ENCODE results near the gene KCNG2.

GRCh38 chr18:79856119-79857007 lies 58.6 kb downstream of the KCNG2 start:
- no peak for TF ChIP-seq CTCF (IDR thresholded peaks at IDR 0.05; ENCODE audit: insufficient read depth, low read length, poor library complexity, severe bottlenecking)
- no peak for TF ChIP-seq EZH2phosphoT487 (conservative IDR thresholded peaks at IDR 0.05; ENCODE audit: low read length)

Measured in SU-DHL-6 (cell line).